Measurements from ENCODE around the gene WAPL.

DNA sequence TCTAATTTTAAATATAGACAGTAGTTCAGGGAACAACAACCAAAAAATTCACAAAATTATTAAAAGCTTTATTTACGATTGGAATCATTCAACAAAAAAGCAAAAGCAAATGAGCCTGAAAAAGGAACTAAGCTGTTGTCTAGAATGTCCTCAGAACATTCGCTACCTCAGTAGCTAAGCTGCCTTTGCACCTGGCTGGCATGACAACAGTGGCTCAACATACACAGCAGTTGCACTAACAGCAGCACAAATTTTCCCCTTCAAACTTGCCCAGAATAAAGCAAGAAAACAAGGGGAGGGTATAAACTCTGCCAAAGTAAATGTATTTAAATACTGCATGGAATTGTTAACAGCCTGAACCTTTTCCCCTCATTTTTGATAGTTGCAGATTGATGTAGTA, 84.6 kb downstream of the WAPL start:
- TF ChIP-seq, protein P1, sequence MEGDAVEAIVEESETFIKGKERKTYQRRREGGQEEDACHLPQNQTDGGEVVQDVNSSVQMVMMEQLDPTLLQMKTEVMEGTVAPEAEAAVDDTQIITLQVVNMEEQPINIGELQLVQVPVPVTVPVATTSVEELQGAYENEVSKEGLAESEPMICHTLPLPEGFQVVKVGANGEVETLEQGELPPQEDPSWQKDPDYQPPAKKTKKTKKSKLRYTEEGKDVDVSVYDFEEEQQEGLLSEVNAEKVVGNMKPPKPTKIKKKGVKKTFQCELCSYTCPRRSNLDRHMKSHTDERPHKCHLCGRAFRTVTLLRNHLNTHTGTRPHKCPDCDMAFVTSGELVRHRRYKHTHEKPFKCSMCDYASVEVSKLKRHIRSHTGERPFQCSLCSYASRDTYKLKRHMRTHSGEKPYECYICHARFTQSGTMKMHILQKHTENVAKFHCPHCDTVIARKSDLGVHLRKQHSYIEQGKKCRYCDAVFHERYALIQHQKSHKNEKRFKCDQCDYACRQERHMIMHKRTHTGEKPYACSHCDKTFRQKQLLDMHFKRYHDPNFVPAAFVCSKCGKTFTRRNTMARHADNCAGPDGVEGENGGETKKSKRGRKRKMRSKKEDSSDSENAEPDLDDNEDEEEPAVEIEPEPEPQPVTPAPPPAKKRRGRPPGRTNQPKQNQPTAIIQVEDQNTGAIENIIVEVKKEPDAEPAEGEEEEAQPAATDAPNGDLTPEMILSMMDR (optimal IDR thresholded peaks at IDR 0.05 in 1 of 3, IDR thresholded peaks at IDR 0.05 in 1 of 3, conservative IDR thresholded peaks at IDR 0.05 in 1 of 3; ENCODE audit: extremely low read depth in 1 of 3, insufficient read depth in 2 of 3, low read length in 3 of 3), result no peak
- TF ChIP-seq EZH2 (IDR thresholded peaks at IDR 0.05; ENCODE audit: low read length), result no peak

All from keratinocyte (primary cell).